CD4-positive, alpha-beta memory T cell (primary cell): ENCODE measurements around the gene RAB39A. TPM values are rescaled to one million over a fixed set of nuclear protein-coding genes. Genes with fewer than 3 reads are reported as not detected.
"Not testable (repeated sequence)": the region's sequence is repeated elsewhere in the genome, so short reads cannot be mapped to it uniquely, and the experiment has no call there.

ENCODE experiments used
- CTCF ChIA-PET: fragments of 350-600 bp; sonication (Branson Sonifier 250); formaldehyde crosslinking; loops from one replicate; lab custom pipeline; 2021; ENCODE audit warnings: inconsistent platforms; ENCODE audit not compliant: partially characterized antibody; lab: Charles Lee
- POLR2A ChIA-PET: fragments of 350-600 bp; sonication (Branson Sonifier 250); formaldehyde crosslinking; loops from one replicate; lab custom pipeline; 2021; ENCODE audit not compliant: partially characterized antibody; lab: Charles Lee
- DNase-seq, 5 donors: peaks; one replicate each; pipeline versions ENCODE4 v3.0.0 to v3.0.0-alpha.2; 2020 to 2022; ENCODE audit warnings: mixed read lengths in 1 of 5
- H3K27ac ChIP-seq: one replicate; pipeline ENCODE4 v1.7.0; 2013; ENCODE audit warnings: low read depth, low read length
- H3K27me3 ChIP-seq: 2 replicates; pipeline ENCODE4 v1.7.0; 2013; ENCODE audit warnings: mild to moderate bottlenecking, low read length, moderate library complexity; ENCODE audit not compliant: insufficient read depth
- H3K36me3 ChIP-seq: 2 replicates; pipeline ENCODE4 v1.7.0; 2013; ENCODE audit warnings: mild to moderate bottlenecking, low read length, moderate library complexity; ENCODE audit not compliant: insufficient read depth
- H3K4me1 ChIP-seq: 2 replicates; pipeline ENCODE4 v1.7.0; 2013; ENCODE audit warnings: mild to moderate bottlenecking, low read length, moderate library complexity; ENCODE audit not compliant: insufficient read depth
- H3K4me3 ChIP-seq, 2 donors: one replicate each; pipeline ENCODE4 v1.7.0; 2013; ENCODE audit warnings: low read length in 2 of 2, mild to moderate bottlenecking in 1 of 2
- H3K9me3 ChIP-seq, 2 donors: one replicate each; pipeline ENCODE4 v1.7.0; 2013; ENCODE audit warnings: low read length in 2 of 2, control low read depth in 1 of 2; ENCODE audit not compliant: control insufficient read depth in 1 of 2
- H3K27ac Mint-ChIP-seq, 7 donors: one replicate each; pipeline ENCODE4 v1.8.0; 2020 to 2021; ENCODE audit warnings: mixed read lengths in 7 of 7, mild to moderate bottlenecking in 6 of 7, inconsistent platforms in 3 of 7, moderate library complexity in 3 of 7
- H3K27me3 Mint-ChIP-seq, 2 donors: one replicate each; pipeline ENCODE4 v1.8.0; 2020 to 2021; ENCODE audit warnings: mixed read lengths in 2 of 2
- H3K36me3 Mint-ChIP-seq, 2 donors: one replicate each; pipeline ENCODE4 v1.8.0; 2020 to 2021; ENCODE audit warnings: mixed read lengths in 2 of 2, inconsistent platforms in 1 of 2, mild to moderate bottlenecking in 1 of 2
- H3K4me1 Mint-ChIP-seq, 4 donors: one replicate each; pipeline ENCODE4 v1.8.0; 2020 to 2021; ENCODE audit warnings: mixed read lengths in 4 of 4, mild to moderate bottlenecking in 1 of 4
- H3K4me3 Mint-ChIP-seq, 8 donors: one replicate each; pipeline ENCODE4 v1.8.0; 2020 to 2021; ENCODE audit warnings: mixed read lengths in 8 of 8, mild to moderate bottlenecking in 7 of 8, moderate library complexity in 6 of 8, inconsistent platforms in 3 of 8
- H3K9me3 Mint-ChIP-seq, 8 donors: one replicate each; pipeline ENCODE4 v1.8.0; 2020 to 2021; ENCODE audit warnings: mixed read lengths in 8 of 8, mild to moderate bottlenecking in 5 of 8, inconsistent platforms in 3 of 8, moderate library complexity in 1 of 8
- intact Hi-C: fragments of 100-400 bp; cut with micrococcal nuclease; formaldehyde crosslinking; loops from one replicate; pipeline ENCODE4 v1.15.1; 2023
- polyA plus RNA-seq, 2 donors: library from polyadenylated mRNA; unstranded; fragments of 300-500 nt; fragmentation: Illumina TruSeq; gene quantifications; one replicate each; pipeline ENCODE4 v1.2.3, GENCODE V29; 2021
- total RNA-seq, 2 experiments: library from RNA; stranded (reverse); gene quantifications; one replicate each; pipeline ENCODE4 v1.2.3, GENCODE V29; 2021

Gene RAB39A
- total and polyA plus RNA-seq, 4 experiments from 2014 or later = 0.17 TPM; not detected in 3

DNA sequence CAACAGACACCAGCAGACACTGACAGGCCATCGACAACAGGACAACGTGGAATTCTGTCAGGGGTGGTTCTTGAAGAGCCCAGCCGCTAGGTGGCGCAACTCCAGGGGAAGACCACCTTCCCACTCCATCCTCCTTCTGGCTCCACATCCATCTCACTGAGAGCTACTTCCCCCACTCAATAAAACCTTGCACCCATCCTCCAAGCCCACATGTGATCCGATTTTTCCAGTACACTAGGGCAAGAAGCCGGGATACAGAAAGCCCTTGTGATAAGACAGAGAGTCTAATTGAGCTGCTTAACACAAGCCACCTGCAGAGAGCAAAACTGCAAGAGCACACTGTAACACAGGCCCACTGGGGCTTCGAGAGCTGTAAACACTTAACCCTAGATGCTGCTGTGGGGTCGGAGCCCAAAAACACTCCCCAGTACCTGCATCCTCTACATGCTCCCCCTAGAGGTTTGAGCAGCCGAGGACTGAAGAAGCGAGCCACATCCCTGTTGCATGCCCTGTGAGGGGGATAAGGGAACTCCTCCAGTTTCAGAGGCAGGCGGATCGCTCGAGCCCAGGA is 11.5 kb upstream of the RAB39A start:
- peaks cover 0 to 6% (median under 1%) of the 10 kb centered on the region in 4 donors for H3K4me1 Mint-ChIP-seq
- no peaks in the 10 kb centered on the region for H3K4me1 ChIP-seq
- CTCF ChIA-PET = interaction anchor here (0.7 to 3.1 kb wide), 17 partner anchors 9 to 749 kb away, joined by 3 to 12 read pairs (median 3); partner anchors contain the start of gene DDX10
- H3K36me3 Mint-ChIP-seq = no peaks in the 10 kb centered on the region
- peaks cover 5 to 12% of the 10 kb centered on the region in 2 donors for H3K27me3 Mint-ChIP-seq
- peak in 4 of 5 donors; percentile 12 to 38 (median 24) for DNase-seq
- no peaks in the 10 kb centered on the region for H3K9me3 ChIP-seq
- no peaks in the 10 kb centered on the region for H3K9me3 Mint-ChIP-seq
- H3K27ac ChIP-seq = no peak overlapping the region
- POLR2A ChIA-PET = no interaction called here
- no peak overlapping the region for H3K27ac Mint-ChIP-seq
- H3K4me3 ChIP-seq = no peak overlapping the region
- H3K36me3 ChIP-seq = no peaks in the 10 kb centered on the region
- H3K4me3 Mint-ChIP-seq = no peak overlapping the region
- H3K27me3 ChIP-seq = no peaks in the 10 kb centered on the region
- intact Hi-C loops = loop anchor here (1.0 kb wide), 1 partner anchor 739 kb away; no protein-coding TSS in a partner anchor

DNA sequence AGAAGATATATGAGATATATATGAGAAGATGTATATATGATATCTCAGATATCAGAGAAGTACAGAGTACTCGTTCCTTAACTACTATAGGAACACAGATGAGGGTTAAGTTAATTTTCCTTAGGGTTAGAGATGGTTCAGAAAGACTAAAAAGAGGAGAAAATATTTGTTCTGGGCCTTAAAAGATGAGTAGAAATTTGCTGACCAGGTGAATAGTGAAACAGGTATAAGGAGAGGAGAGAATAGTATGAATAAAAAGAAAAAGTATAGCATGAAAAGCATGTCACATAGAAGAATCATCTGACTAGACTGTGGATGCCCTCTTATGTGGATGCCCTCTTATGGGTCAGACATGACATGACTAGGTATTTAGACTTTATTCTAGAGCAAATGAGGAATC is 6.3 kb upstream of the RAB39A start:
- H3K4me3 Mint-ChIP-seq = no peak overlapping the region
- H3K4me1 ChIP-seq = no peaks in the 10 kb centered on the region
- intact Hi-C loops = no loop called here
- peaks cover 11% of the 10 kb centered on the region for H3K27me3 ChIP-seq
- ChIA-PET CTCF (interaction anchor here (0.7 to 1.0 kb wide), 2 partner anchors 8 to 59 kb away, joined by 3 read pairs; no protein-coding TSS in a partner anchor), POLR2A (no interaction called here)
- H3K27ac ChIP-seq = no peak overlapping the region
- no peaks in the 10 kb centered on the region for H3K9me3 ChIP-seq
- no peak overlapping the region for H3K27ac Mint-ChIP-seq
- H3K4me3 ChIP-seq = no peak overlapping the region
- DNase-seq = no peak
- no peaks in the 10 kb centered on the region for H3K36me3 Mint-ChIP-seq
- H3K27me3 Mint-ChIP-seq = peaks cover 28% of the 10 kb centered on the region in 2 donors
- H3K9me3 Mint-ChIP-seq = peaks cover 0 to 5% (median 0%) of the 10 kb centered on the region in 8 donors
- no peaks in the 10 kb centered on the region for H3K36me3 ChIP-seq
- H3K4me1 Mint-ChIP-seq = peaks cover 0 to 2% (median 2%) of the 10 kb centered on the region in 4 donors

DNA sequence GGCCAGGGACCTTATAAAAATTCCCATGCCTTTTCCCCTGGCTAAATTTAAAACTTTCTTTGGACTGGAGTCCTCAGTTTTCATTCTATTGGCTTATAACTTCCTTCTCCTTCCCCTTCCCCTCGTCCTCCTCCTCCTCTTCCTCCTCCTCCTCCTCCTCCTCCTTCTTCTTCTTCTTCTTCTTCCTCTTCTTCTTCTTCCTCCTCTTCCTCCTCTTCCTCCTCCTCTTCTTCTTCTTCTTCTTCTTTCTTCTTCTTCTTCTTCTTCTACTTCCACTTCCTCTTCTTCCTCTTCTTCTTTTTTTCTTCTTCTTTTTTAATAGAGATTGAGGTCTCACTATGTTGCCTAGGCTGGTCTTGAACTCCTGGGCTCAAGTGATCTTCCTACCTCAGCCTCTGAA is 4.7 kb upstream of the RAB39A start:
- Histone ChIP-seq H3K4me1 (peaks cover 10% of the 10 kb centered on the region), H3K27me3 (peaks cover 18% of the 10 kb centered on the region)
- H3K27ac ChIP-seq, H3K4me1 Mint-ChIP-seq, DNase-seq, H3K9me3 ChIP-seq, POLR2A ChIA-PET, intact Hi-C loops, H3K36me3 Mint-ChIP-seq, H3K36me3 ChIP-seq, CTCF ChIA-PET, H3K4me3 Mint-ChIP-seq, H3K4me3 ChIP-seq, H3K27ac Mint-ChIP-seq, H3K9me3 Mint-ChIP-seq: not testable (repeated sequence)
- H3K27me3 Mint-ChIP-seq = peaks cover 30 to 35% of the 10 kb centered on the region in 2 donors

DNA sequence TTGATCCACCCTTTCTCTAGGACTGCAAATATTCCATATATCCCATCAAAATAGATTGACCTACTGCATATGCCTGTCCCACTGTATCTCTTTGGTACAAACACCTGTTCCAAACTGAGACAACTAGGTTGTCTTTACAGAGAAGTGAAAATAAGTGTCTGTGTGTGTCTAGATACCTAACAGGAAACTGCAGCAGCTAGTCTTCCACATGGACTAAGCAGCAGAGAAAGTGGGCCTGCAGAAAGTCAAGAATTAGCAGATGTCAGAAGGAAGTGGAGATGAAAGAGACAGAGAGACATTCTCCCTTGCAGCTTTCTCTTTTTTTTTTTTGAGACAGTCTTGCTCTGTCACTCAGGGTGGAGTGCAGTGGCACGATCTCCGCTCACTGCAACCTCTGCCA is 3.9 kb upstream of the RAB39A start:
- peaks cover 0 to 5% (median 0%) of the 10 kb centered on the region in 8 donors for H3K9me3 Mint-ChIP-seq
- H3K4me1 ChIP-seq = peaks cover 13% of the 10 kb centered on the region
- CTCF ChIA-PET = no interaction called here
- H3K36me3 Mint-ChIP-seq = no peaks in the 10 kb centered on the region
- peaks cover 18% of the 10 kb centered on the region for H3K27me3 ChIP-seq
- no peak overlapping the region for H3K27ac ChIP-seq
- no peak for DNase-seq
- POLR2A ChIA-PET = no interaction called here
- no peak overlapping the region for H3K4me3 ChIP-seq
- H3K27me3 Mint-ChIP-seq = peaks cover 34 to 37% of the 10 kb centered on the region in 2 donors
- no peak overlapping the region for H3K4me3 Mint-ChIP-seq
- intact Hi-C loops = no loop called here
- H3K36me3 ChIP-seq = no peaks in the 10 kb centered on the region
- no peak overlapping the region for H3K27ac Mint-ChIP-seq
- peaks cover 5 to 12% (median 8%) of the 10 kb centered on the region in 4 donors for H3K4me1 Mint-ChIP-seq
- no peaks in the 10 kb centered on the region for H3K9me3 ChIP-seq

DNA sequence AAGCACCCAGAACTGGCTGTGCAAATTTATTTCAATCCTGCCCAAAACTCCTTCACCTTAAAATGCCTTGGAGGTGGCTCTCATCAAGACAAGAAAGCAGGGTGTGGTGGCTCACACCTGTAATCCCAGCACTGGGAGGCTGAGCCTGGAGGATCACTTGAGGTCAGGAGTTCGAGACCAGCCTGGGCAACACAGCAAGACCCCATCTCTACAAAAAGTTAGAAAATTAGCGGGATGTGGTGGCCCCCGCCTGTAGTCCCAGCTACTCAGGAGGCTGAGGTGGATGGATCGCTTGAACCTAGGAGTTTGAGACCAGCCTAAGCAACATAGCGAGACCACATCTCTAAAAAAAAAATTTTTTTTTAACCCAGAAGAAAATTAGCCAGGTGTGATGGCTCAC is 689 bp upstream of the RAB39A start:
- intact Hi-C loops = no loop called here

DNA sequence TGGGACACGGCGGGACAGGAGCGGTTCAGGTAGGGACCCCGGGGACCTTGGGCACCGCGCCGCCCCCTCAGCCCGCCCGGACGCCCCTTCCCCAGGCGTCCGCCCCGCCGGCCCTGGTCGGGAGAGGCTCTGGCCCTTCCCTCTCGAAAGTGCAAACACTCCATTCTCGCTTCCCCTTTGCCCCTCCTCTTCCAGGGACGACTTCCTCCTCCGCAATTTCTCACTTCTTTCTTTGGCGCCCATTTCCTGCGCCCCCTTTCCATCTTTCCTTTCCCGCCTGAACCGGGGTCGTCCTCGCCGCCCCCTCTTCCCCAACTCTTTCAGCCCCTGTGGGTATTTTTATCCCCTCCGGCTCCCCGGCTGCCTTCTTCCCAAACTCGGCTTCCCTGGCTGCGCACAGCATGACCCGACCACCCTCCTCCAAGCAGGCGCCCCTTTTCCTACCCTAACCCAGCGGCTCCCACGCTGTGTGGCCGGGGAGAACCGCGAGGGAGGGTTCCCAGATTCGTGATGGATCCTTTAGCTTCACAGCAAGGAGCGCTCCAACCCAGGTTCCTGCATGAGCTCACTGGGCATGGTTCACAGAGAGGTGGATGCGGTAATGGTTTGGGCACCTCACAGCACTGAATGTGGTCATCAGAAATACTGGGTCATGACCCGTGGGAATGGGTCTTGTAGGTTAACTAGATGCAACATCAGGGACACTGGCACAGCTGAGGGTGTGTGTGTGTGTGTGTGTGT is 689 bp downstream of the RAB39A start:
- no peak overlapping the region for H3K27ac ChIP-seq
- peak overlapping the region; percentile 70 to 86 (median 76) for H3K4me3 Mint-ChIP-seq
- no peaks in the 10 kb centered on the region for H3K36me3 Mint-ChIP-seq
- no peaks in the 10 kb centered on the region for H3K9me3 ChIP-seq
- H3K36me3 ChIP-seq = no peaks in the 10 kb centered on the region
- peak overlapping the region in 1 of 7 donors; percentile 53 for H3K27ac Mint-ChIP-seq
- peaks cover 11% of the 10 kb centered on the region for H3K27me3 ChIP-seq
- H3K9me3 Mint-ChIP-seq = peaks cover 0 to 5% (median 0%) of the 10 kb centered on the region in 8 donors
- intact Hi-C loops = no loop called here
- CTCF ChIA-PET = interaction anchor here (1.3 kb wide), 1 partner anchor 12 kb away, joined by 3 read pairs; no protein-coding TSS in a partner anchor
- POLR2A ChIA-PET = no interaction called here
- H3K27me3 Mint-ChIP-seq = peaks cover 27 to 35% of the 10 kb centered on the region in 2 donors
- peaks cover 6 to 13% (median 10%) of the 10 kb centered on the region in 4 donors for H3K4me1 Mint-ChIP-seq
- peaks cover 13% of the 10 kb centered on the region for H3K4me1 ChIP-seq
- no peak for DNase-seq
- H3K4me3 ChIP-seq = peak overlapping the region in 1 of 2 donors; percentile 49

More for the DNA sequence above, 689 bp upstream of the RAB39A start:
- Mint-ChIP-seq H3K4me1 (peaks cover 6 to 13% (median 10%) of the 10 kb centered on the region in 4 donors), H3K4me3 (peak overlapping the region; percentile 36 to 80 (median 71)), H3K9me3 (peaks cover 0 to 5% (median 0%) of the 10 kb centered on the region in 8 donors), H3K27ac (no peak overlapping the region), H3K27me3 (peaks cover 32 to 40% of the 10 kb centered on the region in 2 donors), H3K36me3 (no peaks in the 10 kb centered on the region)
- no peak for DNase-seq
- Histone ChIP-seq H3K27ac (no peak overlapping the region), H3K4me1 (peaks cover 13% of the 10 kb centered on the region), H3K4me3 (peak overlapping the region in 1 of 2 donors; percentile 50), H3K9me3 (no peaks in the 10 kb centered on the region), H3K36me3 (no peaks in the 10 kb centered on the region), H3K27me3 (peaks cover 18% of the 10 kb centered on the region)
- POLR2A ChIA-PET = no interaction called here
- CTCF ChIA-PET = no interaction called here

DNA sequence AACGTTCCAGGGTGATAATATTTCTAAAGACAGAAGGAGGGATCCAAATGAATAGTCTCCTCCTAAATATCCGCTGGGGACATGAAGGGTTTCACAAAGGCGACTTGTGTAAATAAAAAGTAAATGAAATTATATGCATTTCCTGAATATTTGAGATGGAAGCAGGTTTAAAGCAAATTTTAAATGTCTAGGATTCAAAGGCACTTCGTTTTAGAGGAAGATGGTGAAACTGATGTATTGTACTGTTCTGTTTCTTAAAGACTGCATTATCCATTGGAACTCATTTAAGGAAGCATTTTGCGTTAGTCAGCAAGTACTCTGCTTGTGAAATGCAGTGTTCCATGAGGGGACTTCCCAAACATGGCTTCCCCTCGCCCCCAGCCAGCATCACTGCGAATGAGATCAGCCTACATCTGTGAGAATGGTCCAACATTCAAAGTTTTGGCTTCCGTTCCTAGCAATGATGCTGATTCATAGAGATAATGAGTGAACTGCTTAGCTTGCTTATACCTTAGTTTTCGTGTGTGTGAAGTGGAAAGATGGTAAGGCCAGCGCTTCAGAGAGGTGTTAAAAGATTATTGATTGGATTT is 1.5 kb downstream of the RAB39A start:
- CTCF ChIA-PET = interaction anchor here (1.1 to 1.3 kb wide), 2 partner anchors 11 to 13 kb away, joined by 3 read pairs; no protein-coding TSS in a partner anchor

More for the DNA sequence above, 1.5 kb downstream of the RAB39A start:
- Histone ChIP-seq H3K27me3 (peaks cover 11% of the 10 kb centered on the region), H3K4me1 (peaks cover 13% of the 10 kb centered on the region), H3K27ac (no peak overlapping the region), H3K36me3 (no peaks in the 10 kb centered on the region), H3K4me3 (no peak overlapping the region), H3K9me3 (no peaks in the 10 kb centered on the region)
- peak overlapping the region in 5 of 8 donors; percentile 27 to 74 (median 70) for H3K4me3 Mint-ChIP-seq
- intact Hi-C loops = no loop called here
- H3K4me1 Mint-ChIP-seq = peaks cover 6 to 13% (median 10%) of the 10 kb centered on the region in 4 donors
- POLR2A ChIA-PET = no interaction called here
- H3K27me3 Mint-ChIP-seq = peaks cover 25 to 31% of the 10 kb centered on the region in 2 donors
- H3K9me3 Mint-ChIP-seq = peaks cover 0 to 5% (median 0%) of the 10 kb centered on the region in 8 donors
- H3K36me3 Mint-ChIP-seq = no peaks in the 10 kb centered on the region
- no peak for DNase-seq
- no peak overlapping the region for H3K27ac Mint-ChIP-seq
